GM19328 (cell line): ENCODE results near the gene HNRNPH3.

Source experiments
- ATAC-seq: cut with Tn5 transposase; IDR thresholded peaks from one replicate; pipeline ENCODE4 v1.9.1; 2021; ENCODE audit warnings: mild to moderate bottlenecking, moderate library complexity; ENCODE audit not compliant: unreplicated experiment

Gene HNRNPH3

DNA sequence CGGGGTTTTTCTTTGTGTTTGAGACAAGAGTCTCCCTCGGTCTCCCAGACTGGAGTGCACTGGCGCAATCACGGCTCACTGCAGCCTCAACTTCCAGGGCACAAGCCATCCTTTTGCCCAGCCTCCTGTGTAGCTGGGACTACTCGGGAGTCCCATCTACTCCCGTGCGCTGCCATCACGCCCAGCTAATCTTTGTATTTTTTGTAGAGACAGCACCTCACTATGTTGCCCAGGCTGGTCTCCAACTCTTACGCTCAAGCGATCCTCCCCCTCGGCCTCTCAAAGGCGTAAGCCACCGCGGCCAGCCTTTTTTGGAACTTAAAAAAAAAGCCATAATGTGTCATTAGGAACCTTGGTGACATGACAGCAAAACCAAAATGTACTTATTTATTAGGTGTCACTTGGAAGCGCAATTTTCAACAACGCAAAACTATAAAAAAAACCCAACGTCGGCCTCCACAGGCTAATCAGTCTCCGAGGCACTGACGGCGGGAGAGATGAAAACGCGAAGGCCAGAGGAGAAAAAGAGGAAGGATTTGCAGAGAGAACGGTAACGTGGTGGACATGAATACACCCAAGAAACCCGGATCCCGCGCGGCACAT, 911 bp upstream of the HNRNPH3 start:
- ATAC-seq, result no peak

DNA sequence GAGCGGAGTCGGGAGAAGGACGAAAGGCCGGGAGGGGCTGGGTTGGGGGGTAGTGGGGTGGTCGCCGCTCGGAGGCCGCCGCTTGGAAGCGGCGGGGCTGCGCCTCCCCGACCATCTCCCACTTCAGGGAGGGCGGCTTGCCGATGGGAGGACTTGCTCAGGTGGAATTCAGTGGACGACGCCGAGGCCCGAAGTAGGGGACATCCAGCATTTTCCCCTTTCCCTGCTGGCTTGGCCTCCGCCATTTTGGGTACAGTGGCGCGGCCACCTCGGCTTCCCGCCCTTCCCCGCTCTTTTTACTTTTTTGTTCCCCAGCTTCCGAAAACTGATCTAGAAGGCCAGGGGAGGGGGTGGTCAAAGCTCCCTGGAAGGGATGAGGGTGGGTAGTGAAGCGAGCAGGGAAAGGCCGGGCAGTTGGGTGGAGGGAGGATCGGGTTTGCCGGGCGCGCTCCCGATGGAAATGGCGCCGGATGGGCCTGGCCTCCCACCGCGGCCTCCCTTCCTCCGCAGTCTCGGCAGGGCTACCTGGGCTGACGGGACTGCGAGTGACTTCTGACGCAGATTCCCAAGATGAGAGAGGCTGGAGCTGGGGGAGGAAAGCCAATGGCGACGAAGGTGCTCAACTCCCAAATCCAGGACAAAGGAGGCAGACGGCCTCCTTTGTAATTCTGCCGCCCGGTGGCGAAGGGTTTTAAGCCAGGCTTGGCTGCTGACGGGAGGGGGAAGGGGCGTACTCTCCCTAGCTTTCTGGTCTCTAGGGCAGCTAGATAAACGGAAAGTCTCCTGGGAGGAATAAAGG, 594 bp downstream of the HNRNPH3 start, which contains the start of gene PBLD:
PBLD (minus strand) TSS at position 670 of the 799 bp plus-strand sequence. CDS start 26,084 bp downstream, outside the sequence.
- ATAC-seq, result peak; percentile 21

DNA sequence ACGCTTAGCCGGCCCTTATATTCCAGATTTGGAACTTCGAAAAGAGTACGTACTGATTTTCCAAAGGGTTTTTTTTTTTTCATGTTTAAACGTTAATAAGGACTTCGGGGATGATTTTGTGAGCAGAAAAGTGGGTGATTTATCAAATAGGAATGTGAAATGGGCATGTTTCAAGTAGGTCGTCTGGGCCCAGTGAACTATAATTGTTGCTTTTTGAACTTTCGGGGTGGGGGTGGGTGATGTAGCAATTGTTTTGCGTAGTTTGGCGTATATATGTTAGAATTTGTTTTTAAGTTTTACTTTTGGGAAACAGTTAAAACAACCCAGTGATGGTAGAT, 1.2 kb downstream of the HNRNPH3 start:
- no peak for ATAC-seq

DNA sequence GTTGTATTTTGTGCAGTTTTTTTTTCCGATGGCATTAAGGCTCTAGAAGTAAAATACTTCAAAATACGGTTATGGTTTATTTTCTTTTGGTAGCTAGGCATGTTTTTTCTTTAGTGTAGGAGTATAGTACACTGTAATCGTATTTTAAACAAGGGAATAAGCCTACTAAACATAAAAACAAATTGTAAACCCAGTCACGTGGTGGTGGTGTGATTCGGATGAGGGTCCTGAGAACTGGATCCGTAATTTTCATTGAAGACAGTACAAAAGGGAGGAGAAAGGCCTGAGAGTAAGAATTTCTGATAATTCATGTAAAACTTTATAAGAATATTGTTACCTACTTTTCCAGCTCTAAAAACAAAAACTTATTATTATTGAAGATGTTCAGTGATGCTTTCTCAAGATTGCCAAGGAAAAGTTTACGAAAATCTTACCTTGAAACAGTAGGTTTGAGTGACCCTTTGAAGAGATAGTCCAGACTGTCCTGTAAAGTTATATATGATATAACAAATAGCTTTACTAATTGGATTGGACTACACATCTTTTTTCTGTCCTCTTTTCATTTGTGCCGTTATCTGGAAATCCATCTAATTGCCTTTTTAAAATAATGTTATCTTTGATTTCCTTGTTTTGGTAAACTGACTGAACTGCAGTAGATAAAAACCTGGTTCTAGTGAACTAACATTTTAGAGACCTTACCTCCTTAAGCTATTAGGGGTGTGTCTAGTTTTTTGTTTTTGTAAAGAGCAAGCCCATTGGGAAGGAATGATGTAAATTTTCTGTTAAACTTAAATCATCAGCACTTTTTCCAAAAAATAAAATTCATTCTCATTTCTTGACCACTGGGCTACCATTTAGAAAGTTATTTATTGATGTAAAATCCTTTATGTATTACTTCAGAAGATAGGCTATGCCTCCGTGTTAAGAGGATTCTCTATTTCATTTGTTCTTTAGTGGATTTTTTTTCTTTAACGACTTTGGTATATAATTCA, 1.9 kb downstream of the HNRNPH3 start:
- no peak for ATAC-seq

DNA sequence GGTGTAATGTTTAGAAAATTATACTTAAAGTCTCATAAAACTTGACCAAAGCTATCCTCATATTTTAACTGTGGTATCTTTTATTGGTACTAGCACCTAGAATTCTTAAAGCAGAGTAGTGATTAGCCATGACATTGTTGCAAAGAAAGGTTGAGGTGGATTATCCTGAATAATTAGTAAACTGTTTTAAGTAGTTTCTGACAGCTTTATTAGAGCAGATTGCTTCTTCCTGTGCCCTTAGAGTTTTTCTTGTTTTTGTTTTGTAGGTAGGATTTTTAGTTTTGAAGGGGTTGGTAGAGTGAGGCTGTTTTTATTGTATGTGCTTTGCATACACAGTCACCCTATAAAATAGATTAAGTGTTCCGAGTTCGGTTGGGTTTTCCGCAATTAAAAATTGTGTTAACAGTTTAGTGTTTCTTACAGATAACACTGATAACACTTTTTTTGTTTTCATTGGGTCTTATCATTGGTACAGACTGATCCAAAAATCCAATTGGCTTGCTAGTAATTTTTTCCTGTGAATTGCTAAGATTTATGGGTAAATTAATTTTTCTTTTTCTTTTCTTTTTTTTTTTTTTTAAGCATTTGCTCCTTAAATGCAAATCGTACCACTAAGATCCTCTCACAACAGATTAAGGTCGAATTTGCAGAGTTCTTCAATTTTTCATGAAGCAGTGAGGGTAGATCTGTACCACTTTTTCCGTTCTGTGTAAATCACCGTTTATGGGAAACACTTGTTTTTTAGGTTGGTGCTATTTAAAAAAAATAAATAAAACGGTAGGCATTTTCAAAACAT, 3.0 kb downstream of the HNRNPH3 start:
- ATAC-seq, result no peak

DNA sequence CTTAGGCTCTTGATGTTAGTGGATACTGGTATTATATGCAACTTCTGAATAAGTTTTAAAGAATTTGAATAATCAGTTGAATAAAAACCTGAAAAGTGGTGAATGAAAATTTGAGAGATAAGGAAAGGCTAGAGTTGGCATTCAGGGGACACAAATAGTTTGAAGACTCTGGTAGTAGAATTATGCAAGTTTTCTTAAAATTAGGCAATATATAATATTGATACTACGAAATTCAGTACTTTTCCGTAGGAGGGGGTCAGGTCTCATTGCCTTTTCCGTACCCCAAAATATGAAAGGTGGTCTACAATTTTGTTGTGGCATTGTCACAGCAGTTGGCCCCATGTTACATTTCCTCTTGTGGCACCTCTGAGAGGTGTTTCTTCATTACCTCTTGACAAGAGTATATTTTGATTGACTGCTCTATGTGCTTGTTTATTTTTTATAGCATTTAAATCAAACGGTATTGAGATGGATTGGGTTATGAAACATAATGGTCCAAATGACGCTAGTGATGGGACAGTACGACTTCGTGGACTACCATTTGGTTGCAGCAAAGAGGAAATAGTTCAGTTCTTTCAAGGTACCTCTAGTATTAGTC, 5.0 kb downstream of the HNRNPH3 start:
- no peak for ATAC-seq

DNA sequence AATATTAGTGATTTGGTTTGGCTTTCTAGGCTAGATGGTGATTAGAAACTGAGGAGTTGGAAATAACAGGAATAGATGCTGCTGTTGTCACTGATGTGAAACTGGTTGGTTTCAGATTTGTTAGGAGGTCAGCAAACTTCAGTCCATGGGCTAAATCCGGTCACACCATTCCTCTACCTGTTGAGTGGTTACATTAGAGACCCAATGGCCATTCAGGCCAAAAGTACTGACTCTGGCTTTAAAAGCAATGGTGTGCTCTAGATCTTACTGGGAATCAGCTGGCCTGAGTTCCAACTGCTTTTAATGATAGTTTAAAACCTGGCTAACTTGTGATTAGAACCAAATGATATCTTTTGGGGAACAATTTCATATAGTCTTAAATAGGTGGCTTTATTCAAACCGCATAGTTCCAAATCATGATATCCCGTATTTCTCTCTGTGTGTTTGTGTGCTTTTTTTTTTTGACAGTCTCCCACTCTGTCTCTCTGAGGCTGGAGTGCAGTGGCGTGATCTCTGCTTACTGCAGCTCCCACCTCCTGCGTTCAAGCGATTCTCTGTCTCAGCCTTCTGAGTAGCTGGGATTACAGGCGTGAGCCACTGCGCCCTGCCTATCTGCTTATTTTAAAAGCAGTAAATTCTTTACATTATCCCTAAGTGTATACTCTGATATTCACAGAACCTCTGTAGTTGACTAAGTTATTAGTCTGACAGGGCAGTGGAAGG, 8.7 kb downstream of the HNRNPH3 start:
- ATAC-seq, result no peak

DNA sequence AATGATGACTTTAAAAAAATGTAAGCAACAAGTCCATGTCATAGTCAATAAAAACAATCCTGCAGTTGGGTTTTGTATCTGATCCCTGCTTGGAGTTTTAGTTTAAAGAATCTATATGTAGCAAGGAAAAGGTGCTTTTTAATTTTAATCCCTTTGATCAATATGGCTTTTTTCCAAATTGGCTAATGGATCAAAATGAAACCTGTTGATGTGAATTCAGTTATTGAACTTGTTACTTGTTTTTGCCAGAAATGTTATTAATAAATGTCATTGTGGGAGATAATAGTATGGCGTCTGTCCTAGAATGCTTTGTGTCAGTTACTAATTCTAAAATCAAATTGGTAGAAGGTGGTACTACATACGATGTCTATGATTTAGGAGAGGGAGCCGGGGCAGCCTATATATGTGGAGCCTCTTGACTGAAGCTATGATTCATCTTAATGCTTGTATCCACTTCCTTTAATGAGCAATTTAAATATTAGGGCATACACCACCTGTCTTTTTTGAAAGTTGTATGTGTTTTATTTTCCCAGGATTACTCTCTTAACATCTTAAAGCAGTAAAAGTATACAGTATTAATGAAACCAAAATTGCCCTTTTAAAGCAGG, 11.1 kb downstream of the HNRNPH3 start:
- no peak for ATAC-seq

DNA sequence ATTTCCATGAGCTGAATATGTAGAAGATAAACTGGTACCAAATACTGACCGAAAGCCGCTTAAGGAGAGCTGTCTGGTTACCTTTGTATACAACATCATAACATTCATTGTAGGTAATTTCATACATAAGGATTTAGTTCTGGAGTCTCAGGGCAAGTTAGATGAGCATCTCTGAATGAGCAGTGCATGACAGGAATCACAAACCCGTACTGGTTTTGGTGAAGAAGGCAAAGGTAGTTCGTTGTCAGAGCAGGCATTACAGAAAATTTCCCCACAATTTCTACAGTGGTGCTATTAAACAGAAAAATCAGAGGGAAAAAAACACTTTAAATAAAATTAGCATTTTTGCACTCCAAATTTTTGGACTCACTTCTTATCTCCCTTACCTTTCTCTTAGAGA, 13.8 kb downstream of the HNRNPH3 start:
- no peak for ATAC-seq

DNA sequence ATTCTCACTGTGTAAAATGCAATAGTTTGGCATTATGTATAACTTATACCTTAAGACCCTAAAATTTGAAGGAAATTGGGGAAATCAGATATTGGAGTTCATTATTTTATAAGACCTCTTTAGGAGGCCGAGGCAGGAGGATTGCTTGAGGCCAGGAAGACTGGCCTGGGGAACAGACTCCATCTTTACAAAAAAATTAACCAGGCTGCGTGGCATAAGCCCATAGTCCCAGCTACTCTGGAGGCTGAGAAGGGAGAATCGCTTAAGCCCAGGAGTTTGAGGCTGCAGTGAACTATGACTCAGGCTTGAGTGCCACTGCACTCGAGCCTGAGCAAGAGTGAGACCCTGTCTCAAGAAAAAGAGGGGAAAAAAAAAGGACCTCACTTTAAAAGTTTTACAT, 14.9 kb downstream of the HNRNPH3 start:
- no peak for ATAC-seq

DNA sequence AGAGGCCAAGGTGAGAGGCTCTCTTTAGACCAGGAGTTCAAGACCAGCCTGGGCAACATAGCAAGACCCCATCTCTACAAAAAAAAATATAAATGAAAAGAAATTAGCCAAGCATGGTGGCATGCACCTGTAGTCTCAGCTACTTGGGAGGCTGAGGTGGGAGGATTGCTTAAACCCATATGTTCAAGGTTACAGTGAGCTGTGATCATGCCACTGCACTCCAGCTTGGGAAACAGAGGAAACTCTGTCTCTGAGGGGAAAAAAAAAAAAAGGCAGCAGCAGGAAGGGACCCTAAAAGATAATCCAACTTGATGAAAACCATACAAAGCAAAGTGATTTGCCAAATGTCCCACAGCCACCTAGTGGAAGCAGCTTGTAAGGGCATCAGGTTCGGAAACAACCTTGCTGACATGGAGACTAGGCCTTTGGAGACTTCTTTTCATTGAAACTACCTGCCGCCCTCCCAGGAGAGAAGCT, 16.4 kb downstream of the HNRNPH3 start:
- no peak for ATAC-seq

DNA sequence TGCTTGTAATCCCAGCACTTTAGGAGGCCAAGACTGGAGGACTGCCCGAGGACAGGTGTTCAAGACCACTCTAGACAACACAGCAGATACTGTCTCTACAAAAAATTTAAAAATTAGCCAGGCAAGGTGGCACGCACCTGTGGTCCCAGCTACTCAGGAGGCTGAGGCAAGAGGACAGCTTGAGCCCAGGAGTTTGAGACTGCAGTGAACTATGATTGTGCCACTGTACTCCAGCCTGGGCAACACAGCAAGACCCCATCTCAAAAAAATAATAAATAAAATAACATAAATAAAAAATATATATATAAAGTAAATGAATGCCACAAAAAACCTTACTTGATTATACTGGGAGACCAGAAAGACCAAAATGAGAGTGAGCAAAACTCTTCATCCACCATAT, 21.7 kb downstream of the HNRNPH3 start:
- no peak for ATAC-seq

DNA sequence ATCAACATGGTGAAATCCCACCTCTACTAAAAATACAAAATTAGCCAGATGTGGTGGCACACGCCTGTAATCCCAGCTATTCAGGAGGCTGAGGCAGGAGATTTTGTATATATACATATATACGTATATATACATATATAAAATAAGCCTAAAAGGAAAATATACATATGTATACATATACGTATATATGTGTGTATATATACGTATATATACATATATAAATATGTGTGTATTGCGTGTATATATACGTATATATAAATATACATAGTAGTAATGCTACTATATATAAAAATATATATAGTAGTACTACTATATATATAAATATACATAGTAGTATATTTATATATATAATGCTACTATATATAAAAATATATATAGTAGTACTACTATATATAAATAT, 27.3 kb downstream of the HNRNPH3 start:
- no peak for ATAC-seq

DNA sequence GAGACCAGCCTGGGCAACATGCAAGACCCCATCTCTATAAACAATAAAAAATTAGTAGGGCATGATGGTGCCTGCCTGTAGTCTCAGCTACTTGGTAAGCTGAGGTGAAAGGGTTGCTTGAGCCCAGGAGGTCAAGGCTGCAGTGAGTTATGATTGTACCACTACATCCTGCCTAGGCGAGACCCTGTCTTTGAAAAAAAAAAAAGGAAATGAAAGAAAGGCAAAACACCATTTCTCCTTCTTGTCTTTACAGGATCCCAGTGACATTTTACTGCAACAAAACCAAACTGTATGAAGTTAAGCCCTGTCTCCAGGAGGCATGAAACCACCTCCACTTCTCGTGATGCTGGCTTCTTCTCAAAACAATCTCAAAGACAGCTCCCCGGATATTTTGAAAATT, 30.7 kb downstream of the HNRNPH3 start:
- no peak for ATAC-seq

DNA sequence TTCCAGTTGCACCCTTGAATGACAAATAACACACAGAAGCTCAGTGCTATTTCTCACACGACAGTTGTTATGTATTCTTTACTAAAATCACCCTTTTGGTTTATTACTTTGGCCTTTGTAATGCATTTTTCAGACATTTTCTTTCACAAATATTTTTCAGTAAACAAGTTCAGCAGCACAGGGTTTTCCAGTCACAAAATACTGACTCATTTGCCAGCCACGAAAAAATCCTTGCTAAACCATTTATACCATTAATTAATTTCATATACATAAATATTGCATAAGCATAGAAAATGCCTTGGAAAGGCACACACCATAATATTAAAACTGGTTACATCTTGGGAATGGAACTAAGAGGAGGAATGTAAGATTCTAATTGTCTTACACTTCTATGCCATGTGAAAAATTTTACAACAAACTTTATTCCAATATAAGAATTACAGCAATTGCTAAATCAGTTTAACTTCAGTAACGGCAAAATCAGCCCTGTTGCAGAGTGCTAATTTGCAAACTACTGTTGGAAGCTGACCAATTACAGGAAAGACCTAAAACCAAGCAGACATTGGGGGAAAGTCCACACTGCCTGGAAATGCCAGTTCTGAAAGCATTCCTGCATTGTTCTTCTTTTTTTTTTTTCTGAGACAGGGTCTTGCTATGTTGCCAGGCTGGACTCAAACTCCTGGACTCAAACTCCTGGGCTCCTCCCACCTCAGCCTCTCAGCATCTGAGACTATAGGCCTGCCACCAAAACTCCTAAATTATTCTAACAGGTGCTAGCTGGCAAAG, 32.4 kb downstream of the HNRNPH3 start:
- ATAC-seq, result no peak

DNA sequence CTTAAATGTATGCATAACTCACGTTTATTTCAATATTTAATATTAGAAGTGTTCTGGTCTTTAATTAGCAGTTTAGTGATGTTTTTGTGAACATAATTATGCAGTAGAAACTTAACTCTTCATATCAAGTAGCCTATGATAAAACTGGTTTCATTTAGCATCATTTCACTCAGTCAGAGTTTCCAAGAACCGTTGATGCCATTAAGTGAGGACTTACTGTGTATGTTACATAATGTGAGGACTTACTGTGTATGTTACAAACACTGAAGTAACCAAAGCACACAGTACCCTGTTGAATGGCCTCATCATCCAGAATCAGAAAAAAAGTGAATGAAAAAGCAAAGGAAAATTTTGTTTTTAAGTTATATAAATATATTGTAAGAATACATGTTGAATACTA, 33.7 kb downstream of the HNRNPH3 start:
- ATAC-seq, result no peak

DNA sequence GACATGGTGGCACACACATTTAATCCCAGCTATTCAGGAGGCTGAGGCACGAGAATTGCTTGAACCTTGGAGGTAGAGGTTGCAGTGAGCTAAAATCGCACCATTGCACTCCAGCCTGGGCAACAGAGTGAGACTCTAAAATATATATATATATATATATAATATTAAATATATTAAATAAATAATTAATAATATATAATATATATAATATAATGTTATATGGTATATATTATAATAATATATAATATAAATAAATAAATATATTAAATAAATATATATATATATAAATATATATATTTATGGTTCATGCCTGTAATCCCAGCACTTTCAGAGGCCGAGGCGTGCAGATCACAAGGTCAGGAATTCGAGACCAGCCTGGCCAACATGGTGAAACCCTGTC, 34.7 kb downstream of the HNRNPH3 start:
- no peak for ATAC-seq

DNA sequence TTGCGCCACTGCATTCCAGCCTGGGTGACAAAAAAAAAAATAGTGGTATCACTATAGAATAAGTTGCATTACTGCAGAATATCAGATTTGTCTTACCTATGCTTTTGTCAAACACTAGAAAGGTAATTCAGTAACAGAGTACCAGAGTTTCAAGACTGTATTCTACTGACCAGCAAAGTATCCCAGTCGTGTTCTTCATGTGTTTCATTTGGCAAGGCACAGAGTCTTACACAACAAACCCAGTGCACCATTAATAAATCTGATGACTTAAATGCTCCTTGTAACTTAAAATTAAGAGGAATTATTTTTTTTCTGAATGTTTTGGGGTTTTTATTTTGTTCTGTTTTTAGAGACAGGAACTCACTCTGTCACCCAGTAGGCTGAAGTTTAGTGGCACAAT, 35.3 kb downstream of the HNRNPH3 start:
- no peak for ATAC-seq
